Measurements from ENCODE around the gene KCNJ1. TPM values are rescaled to one million over a fixed set of nuclear protein-coding genes. Genes with fewer than 3 reads are reported as not detected.

Gene KCNJ1
- total and polyA plus RNA-seq, 2 experiments from 2014 or later = 0.16 TPM; not detected in 1

- H3K4me2 ChIP-seq = no peak overlapping the region
- TF ChIP-seq ETS1 (IDR thresholded peaks at IDR 0.05) (no peak), NANOG (IDR thresholded peaks at IDR 0.05; ENCODE audit: borderline replicate concordance) (no peak), STAT1 (IDR thresholded peaks at IDR 0.05; ENCODE audit: unreplicated experiment) (no peak), EZH2 (IDR thresholded peaks at IDR 0.05; ENCODE audit: low read depth, unreplicated experiment) (no peak), CTCF (conservative IDR thresholded peaks at IDR 0.05; ENCODE audit: low read depth in 2 of 2) (no peak), REST (IDR thresholded peaks at IDR 0.05; ENCODE audit: unreplicated experiment) (no peak), CREB1 (CRISPR knock-in tag; IDR thresholded peaks at IDR 0.05; ENCODE audit: low read depth) (no peak), ZNF331 (CRISPR knock-in tag; IDR thresholded peaks at IDR 0.05; ENCODE audit: low read depth) (no peak), ZNF462 (CRISPR knock-in tag; IDR thresholded peaks at IDR 0.05) (no peak)
Measured at GRCh38 chr11:128807909-128808308, 59.2 kb downstream of the KCNJ1 start.

More at GRCh38 chr11:128807909-128808308, 59.2 kb downstream of the KCNJ1 start:
- H3K27ac Mint-ChIP-seq = no peak overlapping the region
- Histone ChIP-seq H2AFZ (no peak overlapping the region), H3K27ac (ENCODE audit: low read depth) (no peak overlapping the region), H3K36me3 (ENCODE audit: insufficient read depth) (no peaks in the 10 kb centered on the region), H4K20me1 (replicated peaks; ENCODE audit: insufficient read depth) (no peaks in the 10 kb centered on the region), H3F3A (replicated peaks; ENCODE audit: low read depth) (no peaks in the 10 kb centered on the region), H3K4me3 (no peak overlapping the region), H3K27me3 (ENCODE audit: insufficient read depth) (no peaks in the 10 kb centered on the region), H3K9me2 (ENCODE audit: insufficient read depth) (0 out of 2 replicates have a peak, but pooled peaks cover 4% of the 10 kb centered on the region), H3K79me2 (replicated peaks; ENCODE audit: insufficient read depth) (no peaks in the 10 kb centered on the region), H3K4me1 (ENCODE audit: insufficient read depth) (peaks cover 6% of the 10 kb centered on the region; the same call in 1 of the 2 replicates)
- no peaks in the 10 kb centered on the region for H3K36me3 Mint-ChIP-seq (ENCODE audit: low read depth)
- DNase-seq (ENCODE audit: low spot score) (no peak), ATAC-seq (no peak)
- H3K27me3 Mint-ChIP-seq (ENCODE audit: insufficient read depth, low read depth, poor library complexity) = peaks cover 12% of the 10 kb centered on the region
- no peak overlapping the region for H3K4me3 Mint-ChIP-seq
- peaks cover 8% of the 10 kb centered on the region for H3K4me1 Mint-ChIP-seq
- no peaks in the 10 kb centered on the region for H3K9me3 Mint-ChIP-seq

Data from GM23338 (cell line).